Fibroblast of villous mesenchyme (primary cell): ENCODE measurements around the gene TBX19. TPM values are rescaled to one million over a fixed set of nuclear protein-coding genes. Genes with fewer than 3 reads are reported as not detected.

Experiments used
- DNase-seq: peaks from one replicate; pipeline ENCODE4 v3.0.0-alpha.2; 2010; ENCODE audit warnings: low read depth
- H3K4me3 ChIP-seq: 2 replicates; pipeline ENCODE4 v1.5.1; 2011; ENCODE audit warnings: low read depth, mild to moderate bottlenecking, low read length
- total RNA-seq: library from RNA; depleted of rRNA; stranded (reverse); fragments of >200 nt; gene quantifications from 2 replicates; pipeline ENCODE4 v1.2.3, GENCODE V29; 2012
- TF ChIP-seq, protein P1 (sequence below): IDR thresholded peaks from 2 replicates; pipeline ENCODE4 v1.5.1; 2012; ENCODE audit warnings: low read depth, mild to moderate bottlenecking, low read length; ENCODE audit not compliant: insufficient read depth

Gene TBX19
- total RNA-seq, 1 donor, result 0.86 TPM

DNA sequence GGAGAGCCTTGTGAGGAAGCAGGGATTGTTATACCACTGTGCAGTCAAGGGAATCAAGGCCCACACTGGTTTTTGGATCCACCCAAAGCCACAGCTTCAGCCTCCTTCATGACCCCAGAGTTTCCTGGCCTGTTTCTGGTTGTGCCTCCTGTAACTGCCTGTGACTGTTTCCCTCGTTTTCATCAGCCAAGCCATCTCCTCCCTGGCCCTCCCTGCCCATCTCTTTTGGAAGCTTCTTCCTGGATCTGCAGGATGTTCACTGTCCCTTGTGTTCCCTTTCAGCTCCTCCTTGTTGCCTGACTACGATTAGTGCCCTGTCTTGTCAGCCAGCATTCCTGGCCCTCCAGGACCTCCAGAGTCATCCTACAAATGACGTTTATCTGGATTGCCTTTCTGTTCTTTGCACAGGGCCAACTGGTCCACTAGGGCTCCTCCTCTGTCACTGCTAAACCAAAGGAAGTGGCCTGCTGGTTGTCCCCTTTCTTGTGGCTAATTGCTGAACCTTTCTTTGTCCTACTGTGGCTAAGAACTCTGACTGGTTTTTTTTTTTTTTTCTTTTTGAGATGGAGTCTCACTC lies 37.0 kb upstream of the TBX19 start:
- no peak for DNase-seq
- TF ChIP-seq, protein P1, sequence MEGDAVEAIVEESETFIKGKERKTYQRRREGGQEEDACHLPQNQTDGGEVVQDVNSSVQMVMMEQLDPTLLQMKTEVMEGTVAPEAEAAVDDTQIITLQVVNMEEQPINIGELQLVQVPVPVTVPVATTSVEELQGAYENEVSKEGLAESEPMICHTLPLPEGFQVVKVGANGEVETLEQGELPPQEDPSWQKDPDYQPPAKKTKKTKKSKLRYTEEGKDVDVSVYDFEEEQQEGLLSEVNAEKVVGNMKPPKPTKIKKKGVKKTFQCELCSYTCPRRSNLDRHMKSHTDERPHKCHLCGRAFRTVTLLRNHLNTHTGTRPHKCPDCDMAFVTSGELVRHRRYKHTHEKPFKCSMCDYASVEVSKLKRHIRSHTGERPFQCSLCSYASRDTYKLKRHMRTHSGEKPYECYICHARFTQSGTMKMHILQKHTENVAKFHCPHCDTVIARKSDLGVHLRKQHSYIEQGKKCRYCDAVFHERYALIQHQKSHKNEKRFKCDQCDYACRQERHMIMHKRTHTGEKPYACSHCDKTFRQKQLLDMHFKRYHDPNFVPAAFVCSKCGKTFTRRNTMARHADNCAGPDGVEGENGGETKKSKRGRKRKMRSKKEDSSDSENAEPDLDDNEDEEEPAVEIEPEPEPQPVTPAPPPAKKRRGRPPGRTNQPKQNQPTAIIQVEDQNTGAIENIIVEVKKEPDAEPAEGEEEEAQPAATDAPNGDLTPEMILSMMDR, result no peak
- H3K4me3 ChIP-seq, result no peak overlapping the region

DNA sequence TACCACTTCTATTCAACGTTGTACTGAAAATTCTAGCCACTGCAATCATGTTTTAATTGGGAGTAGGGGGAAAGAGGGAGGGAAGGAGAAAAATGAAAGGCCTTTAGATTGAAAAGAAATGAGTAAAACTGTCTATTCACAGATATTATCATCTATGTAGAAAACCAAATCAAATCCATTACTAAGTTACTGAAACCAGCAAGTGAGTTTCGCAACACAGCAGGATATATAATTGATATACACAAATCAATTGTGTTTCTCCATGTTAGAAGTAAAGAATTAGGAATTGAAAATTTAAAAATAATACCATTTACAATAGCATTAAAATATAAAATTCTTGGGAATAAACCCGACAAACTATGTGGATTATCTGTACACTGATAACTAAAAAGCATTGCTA lies 35.6 kb upstream of the TBX19 start:
- TF ChIP-seq, protein P1, result no peak
- no peak overlapping the region for H3K4me3 ChIP-seq
- DNase-seq, result no peak

DNA sequence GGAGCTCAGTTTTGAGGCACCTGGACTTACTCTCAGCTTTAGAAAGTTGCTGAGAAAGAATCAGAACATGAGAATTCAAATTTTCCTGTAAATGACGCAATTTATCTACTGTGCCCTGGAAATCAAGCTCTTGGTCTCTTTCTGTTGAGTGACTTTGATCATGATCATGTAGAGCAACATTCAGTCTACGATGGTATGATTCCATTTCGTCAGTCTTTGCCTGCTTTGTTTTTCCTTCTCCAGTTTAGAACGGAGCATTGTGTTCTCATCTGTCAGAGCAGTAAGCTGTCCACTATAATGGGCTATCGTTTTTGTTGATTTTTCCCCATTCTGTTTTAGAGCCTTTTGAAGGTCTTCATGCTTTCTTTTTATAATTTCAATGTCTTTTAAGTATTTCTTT lies 34.2 kb upstream of the TBX19 start:
- TF ChIP-seq, protein P1, result no peak
- DNase-seq, result no peak
- no peak overlapping the region for H3K4me3 ChIP-seq

DNA sequence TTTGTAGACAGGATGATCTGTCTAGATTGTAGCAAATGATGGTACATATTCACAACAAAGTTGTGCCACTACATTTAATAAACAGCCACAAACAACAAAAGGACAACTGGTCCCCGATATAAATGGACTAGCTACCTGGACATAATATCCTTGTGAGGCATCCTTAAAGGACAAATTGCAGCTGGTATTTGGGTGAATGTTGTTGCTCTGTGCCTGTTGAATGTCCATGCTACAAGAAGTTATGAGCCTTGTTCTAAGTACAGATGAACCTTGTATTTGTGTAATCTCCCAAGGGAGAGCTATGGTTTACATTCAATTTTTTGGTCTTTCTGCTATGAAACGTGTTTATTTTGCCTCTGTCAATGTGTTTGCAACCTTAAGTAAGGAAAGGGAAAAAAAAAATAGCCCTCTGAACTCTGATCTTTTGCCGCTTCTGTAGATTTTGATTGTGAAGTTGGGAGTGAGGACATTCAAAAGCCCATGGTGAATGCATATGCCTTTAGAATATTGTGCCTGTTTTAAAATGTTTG lies 28.4 kb upstream of the TBX19 start:
- TF ChIP-seq, protein P1, result no peak
- no peak for DNase-seq
- no peak overlapping the region for H3K4me3 ChIP-seq

DNA sequence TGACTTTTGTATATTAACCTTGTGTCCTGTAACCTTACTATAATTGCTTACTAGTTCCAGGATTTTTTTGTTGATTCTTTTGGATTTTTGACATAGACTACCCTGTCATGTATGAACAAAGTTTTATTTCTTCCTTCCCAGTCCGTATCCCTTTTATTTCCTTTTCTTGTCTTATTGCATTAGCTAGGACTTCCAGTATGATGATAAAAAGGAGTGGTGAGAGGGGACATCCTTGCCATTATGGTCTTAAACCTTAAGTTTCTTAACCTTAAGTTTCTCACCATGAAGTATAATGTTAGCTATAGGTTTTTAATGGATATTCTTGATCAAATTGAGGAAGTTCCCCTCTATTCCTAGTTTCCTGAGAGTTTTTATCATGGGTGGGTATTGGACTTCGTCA lies 24.5 kb upstream of the TBX19 start:
- TF ChIP-seq, protein P1, result no peak
- no peak overlapping the region for H3K4me3 ChIP-seq
- DNase-seq, result no peak

DNA sequence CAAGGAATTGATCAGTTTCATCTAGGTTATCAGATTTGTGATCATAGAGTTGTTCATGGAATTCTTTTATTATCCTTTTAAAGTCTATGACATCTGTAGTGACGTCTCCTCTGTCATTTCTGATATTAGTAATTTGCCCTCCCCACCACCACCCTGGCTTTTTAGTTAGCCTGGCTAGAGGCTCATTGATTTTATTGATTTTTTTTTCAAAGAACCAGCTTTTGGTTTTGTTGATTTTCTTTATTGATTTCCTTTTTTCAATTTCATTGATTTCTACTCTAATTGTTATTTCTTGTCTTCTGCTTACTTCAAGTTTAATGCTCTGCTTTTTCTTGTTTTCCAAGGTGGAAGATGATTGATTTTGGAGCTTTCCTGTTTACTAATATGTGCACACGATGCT lies 23.3 kb upstream of the TBX19 start:
- TF ChIP-seq, protein P1, result no peak
- no peak for DNase-seq
- no peak overlapping the region for H3K4me3 ChIP-seq

DNA sequence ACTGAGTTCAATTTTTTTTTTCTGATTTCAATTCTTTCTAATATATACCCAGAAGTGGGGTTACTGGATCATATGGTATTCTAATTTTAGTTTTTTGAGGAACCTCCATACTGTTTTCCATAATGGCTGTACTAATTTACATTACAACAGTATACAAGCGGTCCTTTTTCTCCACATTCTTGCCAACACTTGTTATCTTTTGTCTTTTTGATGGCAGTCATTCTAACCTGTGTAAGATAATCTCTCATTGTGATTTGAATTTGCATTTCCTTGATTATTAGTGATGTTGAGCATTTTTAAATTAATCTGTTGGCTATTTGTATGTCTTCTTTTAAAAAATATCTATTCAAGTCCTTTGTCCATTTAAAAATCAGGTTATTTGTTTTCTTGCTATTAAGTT lies 21.1 kb upstream of the TBX19 start:
- TF ChIP-seq, protein P1, result no peak
- H3K4me3 ChIP-seq, result no peak overlapping the region

More for the DNA sequence above, 21.1 kb upstream of the TBX19 start:
- no peak for DNase-seq
